Erythroblast (primary cell): ENCODE data around the gene FAM168A.

Experiments used
- GATA1 ChIP-seq: IDR thresholded peaks from 2 replicates; pipeline ENCODE4 v1.6.1; 2011; ENCODE audit warnings: low read depth, mild to moderate bottlenecking, control low read depth, low read length, moderate library complexity
- POLR2A ChIP-seq: IDR thresholded peaks from 2 replicates; pipeline ENCODE4 v1.6.1; 2011; ENCODE audit warnings: mild to moderate bottlenecking, low read length

DNA sequence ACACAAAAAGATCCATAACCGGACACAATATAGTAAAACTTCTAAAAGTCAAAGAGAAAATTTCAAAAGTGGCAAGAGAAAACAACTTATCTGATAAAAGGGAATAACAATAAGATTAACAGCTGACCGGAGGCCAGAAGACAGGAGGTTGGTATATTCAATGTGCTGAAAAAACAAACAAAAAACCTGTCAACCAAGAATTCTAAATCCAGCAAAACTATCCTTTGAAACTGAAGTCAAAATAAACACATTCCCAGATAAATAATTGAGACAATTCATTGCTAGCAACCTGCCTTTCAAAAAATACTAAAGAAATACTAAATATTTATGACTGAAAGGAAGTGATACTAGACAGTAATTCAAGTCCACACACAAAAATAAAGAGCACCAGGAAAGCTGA is 120.4 kb downstream of the FAM168A start:
- no peak for TF ChIP-seq POLR2A
- no peak for TF ChIP-seq GATA1
